Keratinocyte (primary cell): ENCODE results near the gene ALDH4A1. TPM values are rescaled to one million over a fixed set of nuclear protein-coding genes. Genes with fewer than 3 reads are reported as not detected.
"Not testable (repeated sequence)": the region's sequence is repeated elsewhere in the genome, so short reads cannot be mapped to it uniquely, and the experiment has no call there.

Experiments used
- DNase-seq: peaks from one replicate; pipeline ENCODE4 v3.0.0-alpha.2; 2011; ENCODE audit warnings: low read depth, missing footprints, low spot score
- FAIRE-seq: peaks from 2 replicates; lab custom pipeline; 2011; peaks lifted over from hg19 to GRCh38; lab: Jason Lieb, UNC
- H2AFZ ChIP-seq: 2 replicates; pipeline ENCODE4 v1.6.0; 2012; ENCODE audit warnings: low read length, control low read depth, inconsistent platforms; ENCODE audit not compliant: control insufficient read depth
- H3K27ac ChIP-seq: 2 replicates; pipeline ENCODE4 v1.5.1; 2011; ENCODE audit warnings: low read length; ENCODE audit not compliant: control insufficient read depth, insufficient read depth
- H3K27me3 ChIP-seq: 3 replicates; pipeline ENCODE4 v1.6.0; 2011; ENCODE audit warnings: low read length; ENCODE audit not compliant: control insufficient read depth, insufficient read depth; ENCODE audit errors: extremely low read depth
- H3K36me3 ChIP-seq, 2 experiments: 2 replicates in 1 of 2; 3 replicates in 1 of 2; pipeline ENCODE4 v1.5.1; 2011; ENCODE audit warnings: low read length in 2 of 2, mild to moderate bottlenecking in 1 of 2; ENCODE audit not compliant: control insufficient read depth in 2 of 2, insufficient read depth in 2 of 2; ENCODE audit errors: extremely low read depth in 1 of 2
- H3K4me1 ChIP-seq: 3 replicates; pipeline ENCODE4 v1.5.1; 2011; ENCODE audit warnings: low read length; ENCODE audit not compliant: control insufficient read depth, insufficient read depth; ENCODE audit errors: extremely low read depth
- H3K4me2 ChIP-seq: 3 replicates; pipeline ENCODE4 v1.6.0; 2011; ENCODE audit warnings: low read depth, low read length; ENCODE audit not compliant: control insufficient read depth, insufficient read depth; ENCODE audit errors: extremely low read depth
- H3K4me3 ChIP-seq, 3 experiments: fragments of 200-600 bp in 1 of 3; sonication (generic) in 1 of 3; 2 replicates in 2 of 3; 3 replicates in 1 of 3; pipeline ENCODE4 v1.5.1; 2011 to 2016; ENCODE audit warnings: low read length in 3 of 3, mild to moderate bottlenecking in 3 of 3, control low read depth in 2 of 3, inconsistent platforms in 1 of 3, low read depth in 1 of 3, mixed read lengths in 1 of 3, mixed run types in 1 of 3, moderate library complexity in 1 of 3; ENCODE audit not compliant: control insufficient read depth in 2 of 3, insufficient read depth in 2 of 3; ENCODE audit errors: extremely low read depth in 1 of 3
- H3K79me2 ChIP-seq: 2 replicates; pipeline ENCODE4 v1.6.0; 2012; ENCODE audit warnings: low read length; ENCODE audit not compliant: control insufficient read depth, insufficient read depth
- H3K9ac ChIP-seq: 3 replicates; pipeline ENCODE4 v1.6.0; 2011; ENCODE audit warnings: low read length; ENCODE audit not compliant: control insufficient read depth, insufficient read depth; ENCODE audit errors: extremely low read depth
- H3K9me1 ChIP-seq: 3 replicates; pipeline ENCODE4 v1.6.0; 2011; ENCODE audit warnings: low read length; ENCODE audit not compliant: control insufficient read depth, insufficient read depth; ENCODE audit errors: extremely low read depth
- H3K9me3 ChIP-seq: 2 replicates; pipeline ENCODE4 v1.5.1; 2012; ENCODE audit warnings: low read depth, low read length; ENCODE audit not compliant: control insufficient read depth
- H4K20me1 ChIP-seq: 3 replicates; pipeline ENCODE4 v1.6.0; 2011; ENCODE audit warnings: low read length; ENCODE audit not compliant: control insufficient read depth, insufficient read depth; ENCODE audit errors: extremely low read depth
- EZH2 ChIP-seq: IDR thresholded peaks from one replicate; pipeline ENCODE4 v1.6.1; 2012; ENCODE audit warnings: inconsistent platforms, mild to moderate bottlenecking, low read length, moderate library complexity
- dilution Hi-C: fragments of 300-500 bp; cut with MboI; formaldehyde crosslinking; loops from one replicate; pipeline ENCODE4 v1.7.0; 2020; ENCODE audit warnings: low sequenced_read_pairs; ENCODE audit not compliant: extremely low pct_ligation_motif_present
- polyA plus RNA-seq, 5 experiments: library from polyadenylated mRNA; depleted of rRNA in 3 of 5; stranded (reverse) in 3 of 5; stranded (forward) in 1 of 5; unstranded in 1 of 5; fragments of >200 nt; gene quantifications; 1 replicate in 1 of 5; 2 replicates in 3 of 5; 3 replicates in 1 of 5; pipeline versions ENCODE4 v1.2.1 to v1.2.3, GENCODE V29; 2011 to 2012; ENCODE audit warnings: missing spikeins in 2 of 5, low read depth in 1 of 5, low replicate concordance in 1 of 5
- TF ChIP-seq, protein P1 (sequence below), 3 experiments: IDR thresholded peaks in 1 of 3; conservative IDR thresholded peaks in 1 of 3; optimal IDR thresholded peaks in 1 of 3; 2 replicates in 2 of 3; 3 replicates in 1 of 3; pipeline versions ENCODE3 to v1.5.1; 2011; ENCODE audit warnings: low read length in 3 of 3, mild to moderate bottlenecking in 3 of 3, moderate library complexity in 2 of 3, control low read depth in 1 of 3, inconsistent platforms in 1 of 3; ENCODE audit not compliant: insufficient read depth in 2 of 3; ENCODE audit errors: extremely low read depth in 1 of 3

Gene ALDH4A1
- polyA plus RNA-seq, 1 donor (not counting 4 experiments of a cell fraction or from before 2014, with no cell fraction given): 52.7 TPM

DNA sequence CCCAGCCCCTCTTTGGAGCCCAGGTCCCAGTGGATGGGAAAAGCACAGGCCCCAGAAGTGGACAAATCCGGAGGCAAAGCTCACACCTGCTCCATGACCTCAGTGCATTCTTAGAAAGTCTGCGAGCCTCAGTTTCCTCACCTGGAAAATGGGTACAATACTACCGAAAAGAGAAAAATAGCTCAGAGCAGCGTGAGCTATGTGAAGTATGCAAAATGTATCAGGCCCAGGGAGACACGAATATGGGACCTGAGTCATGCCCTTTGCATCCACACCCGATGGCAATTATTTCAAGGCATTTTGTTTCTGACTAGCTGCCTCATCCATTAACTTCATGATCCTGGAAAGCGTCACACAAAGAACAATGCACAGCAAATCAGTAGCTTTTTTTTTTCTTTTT lies 9.2 kb downstream of the ALDH4A1 start:
- no peaks in the 10 kb centered on the region for H3K9me1 ChIP-seq
- H3K36me3 ChIP-seq: peaks cover 4 to 9% of the 10 kb centered on the region in 2 experiments
- TF ChIP-seq, protein P1, sequence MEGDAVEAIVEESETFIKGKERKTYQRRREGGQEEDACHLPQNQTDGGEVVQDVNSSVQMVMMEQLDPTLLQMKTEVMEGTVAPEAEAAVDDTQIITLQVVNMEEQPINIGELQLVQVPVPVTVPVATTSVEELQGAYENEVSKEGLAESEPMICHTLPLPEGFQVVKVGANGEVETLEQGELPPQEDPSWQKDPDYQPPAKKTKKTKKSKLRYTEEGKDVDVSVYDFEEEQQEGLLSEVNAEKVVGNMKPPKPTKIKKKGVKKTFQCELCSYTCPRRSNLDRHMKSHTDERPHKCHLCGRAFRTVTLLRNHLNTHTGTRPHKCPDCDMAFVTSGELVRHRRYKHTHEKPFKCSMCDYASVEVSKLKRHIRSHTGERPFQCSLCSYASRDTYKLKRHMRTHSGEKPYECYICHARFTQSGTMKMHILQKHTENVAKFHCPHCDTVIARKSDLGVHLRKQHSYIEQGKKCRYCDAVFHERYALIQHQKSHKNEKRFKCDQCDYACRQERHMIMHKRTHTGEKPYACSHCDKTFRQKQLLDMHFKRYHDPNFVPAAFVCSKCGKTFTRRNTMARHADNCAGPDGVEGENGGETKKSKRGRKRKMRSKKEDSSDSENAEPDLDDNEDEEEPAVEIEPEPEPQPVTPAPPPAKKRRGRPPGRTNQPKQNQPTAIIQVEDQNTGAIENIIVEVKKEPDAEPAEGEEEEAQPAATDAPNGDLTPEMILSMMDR (optimal IDR thresholded peaks at IDR 0.05 in 1 of 3, IDR thresholded peaks at IDR 0.05 in 1 of 3, conservative IDR thresholded peaks at IDR 0.05 in 1 of 3; ENCODE audit: extremely low read depth in 1 of 3, insufficient read depth in 2 of 3, low read length in 3 of 3): no peak
- no peak for TF ChIP-seq EZH2
- H3K4me2 ChIP-seq: no peak overlapping the region
- no peak overlapping the region for H3K9ac ChIP-seq
- H3K4me3 ChIP-seq: no peak overlapping the region
- H3K27ac ChIP-seq: no peak overlapping the region
- dilution Hi-C loops: no loop called here
- H4K20me1 ChIP-seq: no peaks in the 10 kb centered on the region
- DNase-seq (no peak), FAIRE-seq (no peak)
- H3K79me2 ChIP-seq: peaks cover 8% of the 10 kb centered on the region
- H3K4me1 ChIP-seq: no peaks in the 10 kb centered on the region
- H3K9me3 ChIP-seq: no peaks in the 10 kb centered on the region
- H2AFZ ChIP-seq: no peak overlapping the region
- no peaks in the 10 kb centered on the region for H3K27me3 ChIP-seq

DNA sequence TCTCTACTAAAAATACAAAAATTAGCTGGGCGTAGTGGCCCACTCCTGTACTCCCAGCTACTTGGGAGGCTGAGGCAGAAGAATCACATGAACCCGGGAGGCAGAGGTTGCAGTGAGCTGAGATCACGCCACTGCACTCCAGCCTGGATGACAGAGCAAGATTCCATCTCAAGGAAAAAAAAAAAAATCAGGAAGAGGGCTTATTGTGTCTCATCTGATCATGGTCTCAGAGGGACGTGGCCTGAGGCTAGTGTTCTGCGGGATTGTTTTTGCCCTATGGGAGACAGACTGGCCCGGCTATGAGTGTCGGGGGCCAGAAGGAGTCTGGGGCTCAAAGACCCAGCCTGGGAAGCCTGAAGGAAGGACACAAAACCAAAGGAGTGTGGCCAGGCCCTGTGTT lies 10.5 kb downstream of the ALDH4A1 start:
- H3K9me3 ChIP-seq, H3K9ac ChIP-seq, H3K27ac ChIP-seq, H3K27me3 ChIP-seq, DNase-seq, H3K9me1 ChIP-seq, H3K4me1 ChIP-seq, H3K4me2 ChIP-seq, FAIRE-seq, H3K4me3 ChIP-seq, dilution Hi-C loops, H3K79me2 ChIP-seq, H4K20me1 ChIP-seq, H2AFZ ChIP-seq: not testable (repeated sequence)
- peaks cover 4 to 11% of the 10 kb centered on the region in 2 experiments for H3K36me3 ChIP-seq

DNA sequence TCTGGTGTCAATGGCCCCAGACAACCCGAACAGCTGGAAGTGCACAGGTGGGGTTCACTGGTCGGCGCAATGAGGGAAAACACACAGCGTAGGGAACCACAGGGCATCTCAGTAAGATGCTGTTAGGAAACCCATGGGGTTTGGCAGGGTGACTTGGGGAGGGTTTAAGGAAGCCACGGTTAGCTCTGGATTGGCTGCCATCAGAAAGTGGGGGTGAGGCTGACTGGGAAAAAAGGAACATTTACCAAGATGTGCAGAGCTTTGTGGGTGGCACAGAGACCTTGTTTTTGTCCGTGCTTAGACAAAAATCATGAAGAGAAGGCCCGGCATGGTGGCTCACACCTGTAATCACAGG lies 11.0 kb downstream of the ALDH4A1 start:
- peaks cover 7% of the 10 kb centered on the region for H3K4me1 ChIP-seq
- H2AFZ ChIP-seq: no peak overlapping the region
- H3K9ac ChIP-seq: no peak overlapping the region
- dilution Hi-C loops: no loop called here
- H3K79me2 ChIP-seq: peaks cover 8% of the 10 kb centered on the region
- no peaks in the 10 kb centered on the region for H4K20me1 ChIP-seq
- DNase-seq (no peak), FAIRE-seq (no peak)
- H3K4me2 ChIP-seq: no peak overlapping the region
- H3K9me1 ChIP-seq: no peaks in the 10 kb centered on the region
- peaks cover 4 to 16% of the 10 kb centered on the region in 2 experiments for H3K36me3 ChIP-seq
- no peaks in the 10 kb centered on the region for H3K27me3 ChIP-seq
- no peak overlapping the region for H3K4me3 ChIP-seq
- no peak overlapping the region for H3K27ac ChIP-seq
- TF ChIP-seq, protein P1 (optimal IDR thresholded peaks at IDR 0.05 in 1 of 3, IDR thresholded peaks at IDR 0.05 in 1 of 3, conservative IDR thresholded peaks at IDR 0.05 in 1 of 3; ENCODE audit: extremely low read depth in 1 of 3, insufficient read depth in 2 of 3, low read length in 3 of 3): no peak
- no peak for TF ChIP-seq EZH2
- H3K9me3 ChIP-seq: no peaks in the 10 kb centered on the region
